ENCODE results near the gene ZNF83. TPM values are rescaled to one million over a fixed set of nuclear protein-coding genes. Genes with fewer than 3 reads are reported as not detected.

The ZNF83 gene
- total RNA-seq, 1 donor from 2014 or later = 40.0 TPM

GRCh38 chr19:52567921-52568320 is 70.2 kb downstream of the ZNF83 start:
- no peak for DNase-seq (ENCODE audit: low spot score)
- Mint-ChIP-seq H3K4me1 (ENCODE audit: unreplicated experiment) (peaks cover 12% of the 10 kb centered on the region), H3K27ac (ENCODE audit: unreplicated experiment) (no peak overlapping the region), H3K9me3 (ENCODE audit: unreplicated experiment) (no peaks in the 10 kb centered on the region), H3K4me3 (ENCODE audit: unreplicated experiment) (no peak overlapping the region), H3K36me3 (ENCODE audit: low read depth, unreplicated experiment) (peaks cover 43% of the 10 kb centered on the region), H3K27me3 (ENCODE audit: unreplicated experiment) (peaks cover 10% of the 10 kb centered on the region)
- TF ChIP-seq, protein P1, sequence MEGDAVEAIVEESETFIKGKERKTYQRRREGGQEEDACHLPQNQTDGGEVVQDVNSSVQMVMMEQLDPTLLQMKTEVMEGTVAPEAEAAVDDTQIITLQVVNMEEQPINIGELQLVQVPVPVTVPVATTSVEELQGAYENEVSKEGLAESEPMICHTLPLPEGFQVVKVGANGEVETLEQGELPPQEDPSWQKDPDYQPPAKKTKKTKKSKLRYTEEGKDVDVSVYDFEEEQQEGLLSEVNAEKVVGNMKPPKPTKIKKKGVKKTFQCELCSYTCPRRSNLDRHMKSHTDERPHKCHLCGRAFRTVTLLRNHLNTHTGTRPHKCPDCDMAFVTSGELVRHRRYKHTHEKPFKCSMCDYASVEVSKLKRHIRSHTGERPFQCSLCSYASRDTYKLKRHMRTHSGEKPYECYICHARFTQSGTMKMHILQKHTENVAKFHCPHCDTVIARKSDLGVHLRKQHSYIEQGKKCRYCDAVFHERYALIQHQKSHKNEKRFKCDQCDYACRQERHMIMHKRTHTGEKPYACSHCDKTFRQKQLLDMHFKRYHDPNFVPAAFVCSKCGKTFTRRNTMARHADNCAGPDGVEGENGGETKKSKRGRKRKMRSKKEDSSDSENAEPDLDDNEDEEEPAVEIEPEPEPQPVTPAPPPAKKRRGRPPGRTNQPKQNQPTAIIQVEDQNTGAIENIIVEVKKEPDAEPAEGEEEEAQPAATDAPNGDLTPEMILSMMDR (IDR thresholded peaks at IDR 0.05; ENCODE audit: unreplicated experiment) = no peak

GRCh38 chr19:52566588-52566987 is 71.6 kb downstream of the ZNF83 start:
- peaks cover 36% of the 10 kb centered on the region for H3K36me3 Mint-ChIP-seq (ENCODE audit: low read depth, unreplicated experiment)
- DNase-seq (ENCODE audit: low spot score) = no peak
- no peaks in the 10 kb centered on the region for H3K9me3 Mint-ChIP-seq (ENCODE audit: unreplicated experiment)
- no peak overlapping the region for H3K4me3 Mint-ChIP-seq (ENCODE audit: unreplicated experiment)
- H3K27me3 Mint-ChIP-seq (ENCODE audit: unreplicated experiment) = peaks cover 10% of the 10 kb centered on the region
- TF ChIP-seq, protein P1 (IDR thresholded peaks at IDR 0.05; ENCODE audit: unreplicated experiment) = no peak
- no peak overlapping the region for H3K27ac Mint-ChIP-seq (ENCODE audit: unreplicated experiment)
- H3K4me1 Mint-ChIP-seq (ENCODE audit: unreplicated experiment) = peaks cover 12% of the 10 kb centered on the region

GRCh38 chr19:52566121-52566520 is 72.0 kb downstream of the ZNF83 start:
- Mint-ChIP-seq H3K27ac (ENCODE audit: unreplicated experiment) (no peak overlapping the region), H3K36me3 (ENCODE audit: low read depth, unreplicated experiment) (peaks cover 32% of the 10 kb centered on the region), H3K27me3 (ENCODE audit: unreplicated experiment) (peaks cover 6% of the 10 kb centered on the region), H3K9me3 (ENCODE audit: unreplicated experiment) (no peaks in the 10 kb centered on the region), H3K4me3 (ENCODE audit: unreplicated experiment) (no peak overlapping the region), H3K4me1 (ENCODE audit: unreplicated experiment) (peaks cover 10% of the 10 kb centered on the region)
- DNase-seq (ENCODE audit: low spot score) = no peak
- TF ChIP-seq, protein P1 (IDR thresholded peaks at IDR 0.05; ENCODE audit: unreplicated experiment) = no peak

Other genes starting within 250 kb of the ZNF83 start
- gene ZNF528, start 240.5 kb downstream of the ZNF83 start, total RNA-seq (ENCODE audit: unreplicated experiment) = 3.9 TPM
- gene ZNF534, start 209.2 kb downstream of the ZNF83 start, total RNA-seq (ENCODE audit: unreplicated experiment) = not detected
- 0.26 TPM for gene ZNF578, start 184.8 kb downstream of the ZNF83 start, total RNA-seq (ENCODE audit: unreplicated experiment)
- gene ZNF808, start 110.7 kb downstream of the ZNF83 start, total RNA-seq (ENCODE audit: unreplicated experiment) = 22.6 TPM
- gene ZNF701, start 68.1 kb downstream of the ZNF83 start, total RNA-seq (ENCODE audit: unreplicated experiment) = 18.5 TPM
- gene ZNF611, start 96.7 kb upstream of the ZNF83 start, total RNA-seq (ENCODE audit: unreplicated experiment) = 29.9 TPM
- 6.6 TPM for gene ZNF600, start 148.4 kb upstream of the ZNF83 start, total RNA-seq (ENCODE audit: unreplicated experiment)
- gene ZNF28, start 183.3 kb upstream of the ZNF83 start, total RNA-seq (ENCODE audit: unreplicated experiment) = 22.3 TPM
- gene ZNF468, start 219.3 kb upstream of the ZNF83 start, total RNA-seq (ENCODE audit: unreplicated experiment) = 21.4 TPM

Data from endothelial cell (in vitro differentiated cells).